Measurements from ENCODE around the gene EVA1B. TPM values are rescaled to one million over a fixed set of nuclear protein-coding genes. Genes with fewer than 3 reads are reported as not detected.

The EVA1B gene
- polyA plus RNA-seq, 2 of the 4 experiments (the other 2 are of a cell fraction): 2.9 to 8.5 TPM

DNA sequence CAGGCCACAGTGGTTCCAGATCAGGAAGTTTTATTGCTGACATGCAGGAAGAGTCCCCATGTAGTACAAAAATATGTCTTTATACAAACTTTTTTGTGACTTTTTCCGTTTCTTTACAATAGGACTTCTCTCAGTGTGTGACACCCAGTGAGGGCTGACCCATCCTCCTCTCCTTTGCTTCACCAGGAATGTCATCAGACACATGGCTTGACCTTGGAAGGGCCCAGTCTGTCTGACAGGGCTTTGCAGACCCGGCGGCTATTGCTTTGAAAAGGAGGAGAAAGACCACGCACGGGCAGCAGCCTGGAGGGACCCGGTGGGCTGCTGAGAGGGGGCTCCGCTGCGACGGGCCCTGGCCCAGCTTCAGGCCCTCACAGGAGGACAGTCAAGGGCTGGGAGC, 16.2 kb upstream of the EVA1B start:
- TF ChIP-seq KDM1A (IDR thresholded peaks at IDR 0.05; ENCODE audit: low read depth) (no peak), RAD21 (conservative IDR thresholded peaks at IDR 0.05 in 1 of 2, IDR thresholded peaks at IDR 0.05 in 1 of 2) (no peak), HES2 (IDR thresholded peaks at IDR 0.05) (no peak), POLR2A (IDR thresholded peaks at IDR 0.05; ENCODE audit: low read length) (no peak)
- Histone ChIP-seq H3K4me3 (no peak overlapping the region), H3K4me2 (no peak overlapping the region), H3K27ac (no peak overlapping the region), H3K9me3 (no peaks in the 10 kb centered on the region), H3K4me1 (peaks cover 10% of the 10 kb centered on the region)
- POLR2A ChIA-PET: no interaction called here
- FAIRE-seq: no peak
- CTCF ChIA-PET: interaction anchor here (1.2 to 17.8 kb wide), 6 partner anchors 8 to 28 kb away, joined by 3 to 201 read pairs (median 8); partner anchors contain the start of gene EVA1B
- no peak for DNase-seq (ENCODE audit: low read depth in 1 of 2, low spot score in 1 of 2)
- WGBS (ENCODE audit: missing lambda C conversion rate): 78% methylated on average over 3 of the region's 9 CpGs
- ATAC-seq: no peak

DNA sequence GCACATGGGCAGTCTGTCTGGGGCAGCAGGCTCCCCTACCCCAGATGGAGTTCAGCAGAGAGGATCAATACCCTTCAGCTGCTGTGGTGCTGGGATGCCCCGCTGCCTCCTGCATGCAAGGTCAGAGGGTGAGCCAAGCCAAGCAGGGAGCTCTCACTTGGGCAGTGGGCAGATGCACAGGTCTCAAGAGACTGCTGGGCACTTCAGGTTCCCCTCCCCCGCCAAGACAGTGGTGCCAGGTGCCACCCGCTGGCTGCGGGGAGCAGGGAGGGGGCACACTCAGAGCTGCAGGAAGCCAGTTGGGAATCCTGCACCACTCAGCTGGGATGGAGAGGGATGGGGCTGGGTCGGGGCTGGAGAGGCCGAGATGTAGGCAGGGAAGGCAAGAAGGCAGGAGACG, 15.8 kb upstream of the EVA1B start:
- no peaks in the 10 kb centered on the region for H3K9me3 ChIP-seq
- H3K4me3 ChIP-seq: no peak overlapping the region
- ChIA-PET POLR2A (no interaction called here), CTCF (interaction anchor here (1.2 to 3.5 kb wide), 4 partner anchors 8 to 16 kb away, joined by 3 to 9 read pairs (median 6); partner anchors contain the start of gene EVA1B)
- TF ChIP-seq RFX5 (IDR thresholded peaks at IDR 0.05) (no peak), JUNB (IDR thresholded peaks at IDR 0.05) (no peak), HES2 (IDR thresholded peaks at IDR 0.05) (no peak), FOXS1 (CRISPR knock-in tag; IDR thresholded peaks at IDR 0.05) (no peak), MAZ (IDR thresholded peaks at IDR 0.05; ENCODE audit: borderline replicate concordance, low read depth, low read length) (no peak), ZNF302 (CRISPR knock-in tag; IDR thresholded peaks at IDR 0.05) (no peak), EHMT2 (IDR thresholded peaks at IDR 0.05; ENCODE audit: low read depth) (no peak), CBX2 (IDR thresholded peaks at IDR 0.05; ENCODE audit: borderline replicate concordance, low read depth) (no peak), HDAC2 (IDR thresholded peaks at IDR 0.05) (no peak), MAX (IDR thresholded peaks at IDR 0.05) (no peak), EP300 (IDR thresholded peaks at IDR 0.05) (no peak)
- no peak for ATAC-seq
- no peak for DNase-seq (ENCODE audit: low read depth in 1 of 2, low spot score in 1 of 2)
- no peak overlapping the region for H3K27ac ChIP-seq
- H3K4me1 ChIP-seq: peaks cover 10% of the 10 kb centered on the region
- no peak for FAIRE-seq
- H3K4me2 ChIP-seq: no peak overlapping the region
- WGBS (ENCODE audit: missing lambda C conversion rate): 86% methylated on average over 4 of the region's 7 CpGs

- 94% methylated on average over 6 of the region's 6 CpGs for WGBS (ENCODE audit: missing lambda C conversion rate)
These were observed 14.4 kb upstream of the EVA1B start for GRCh38 chr1:36337830-36338229.

More at GRCh38 chr1:36337830-36338229, 14.4 kb upstream of the EVA1B start:
- Histone ChIP-seq H3K4me1 (peaks cover under 1% of the 10 kb centered on the region; the same call in 2 of the 3 replicates), H3K4me2 (no peak overlapping the region), H3K27ac (no peak overlapping the region), H3K9me3 (no peaks in the 10 kb centered on the region), H3K4me3 (no peak overlapping the region)
- ChIA-PET POLR2A (no interaction called here), CTCF (interaction anchor here (3.5 kb wide), 1 partner anchor 10 kb away, joined by 9 read pairs; no protein-coding TSS in a partner anchor)
- FAIRE-seq (no peak), ATAC-seq (no peak), DNase-seq (ENCODE audit: low read depth in 1 of 2, low spot score in 1 of 2) (no peak)
- TF ChIP-seq HEYL (CRISPR knock-in tag; IDR thresholded peaks at IDR 0.05): no peak
- no peak for TF ChIP-seq JUNB (IDR thresholded peaks at IDR 0.05)
- TF ChIP-seq, protein P1, sequence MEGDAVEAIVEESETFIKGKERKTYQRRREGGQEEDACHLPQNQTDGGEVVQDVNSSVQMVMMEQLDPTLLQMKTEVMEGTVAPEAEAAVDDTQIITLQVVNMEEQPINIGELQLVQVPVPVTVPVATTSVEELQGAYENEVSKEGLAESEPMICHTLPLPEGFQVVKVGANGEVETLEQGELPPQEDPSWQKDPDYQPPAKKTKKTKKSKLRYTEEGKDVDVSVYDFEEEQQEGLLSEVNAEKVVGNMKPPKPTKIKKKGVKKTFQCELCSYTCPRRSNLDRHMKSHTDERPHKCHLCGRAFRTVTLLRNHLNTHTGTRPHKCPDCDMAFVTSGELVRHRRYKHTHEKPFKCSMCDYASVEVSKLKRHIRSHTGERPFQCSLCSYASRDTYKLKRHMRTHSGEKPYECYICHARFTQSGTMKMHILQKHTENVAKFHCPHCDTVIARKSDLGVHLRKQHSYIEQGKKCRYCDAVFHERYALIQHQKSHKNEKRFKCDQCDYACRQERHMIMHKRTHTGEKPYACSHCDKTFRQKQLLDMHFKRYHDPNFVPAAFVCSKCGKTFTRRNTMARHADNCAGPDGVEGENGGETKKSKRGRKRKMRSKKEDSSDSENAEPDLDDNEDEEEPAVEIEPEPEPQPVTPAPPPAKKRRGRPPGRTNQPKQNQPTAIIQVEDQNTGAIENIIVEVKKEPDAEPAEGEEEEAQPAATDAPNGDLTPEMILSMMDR (IDR thresholded peaks at IDR 0.05): no peak
- TF ChIP-seq FOXS1 (CRISPR knock-in tag; IDR thresholded peaks at IDR 0.05): no peak
- TF ChIP-seq JUN (IDR thresholded peaks at IDR 0.05): no peak
- TF ChIP-seq, protein P2, sequence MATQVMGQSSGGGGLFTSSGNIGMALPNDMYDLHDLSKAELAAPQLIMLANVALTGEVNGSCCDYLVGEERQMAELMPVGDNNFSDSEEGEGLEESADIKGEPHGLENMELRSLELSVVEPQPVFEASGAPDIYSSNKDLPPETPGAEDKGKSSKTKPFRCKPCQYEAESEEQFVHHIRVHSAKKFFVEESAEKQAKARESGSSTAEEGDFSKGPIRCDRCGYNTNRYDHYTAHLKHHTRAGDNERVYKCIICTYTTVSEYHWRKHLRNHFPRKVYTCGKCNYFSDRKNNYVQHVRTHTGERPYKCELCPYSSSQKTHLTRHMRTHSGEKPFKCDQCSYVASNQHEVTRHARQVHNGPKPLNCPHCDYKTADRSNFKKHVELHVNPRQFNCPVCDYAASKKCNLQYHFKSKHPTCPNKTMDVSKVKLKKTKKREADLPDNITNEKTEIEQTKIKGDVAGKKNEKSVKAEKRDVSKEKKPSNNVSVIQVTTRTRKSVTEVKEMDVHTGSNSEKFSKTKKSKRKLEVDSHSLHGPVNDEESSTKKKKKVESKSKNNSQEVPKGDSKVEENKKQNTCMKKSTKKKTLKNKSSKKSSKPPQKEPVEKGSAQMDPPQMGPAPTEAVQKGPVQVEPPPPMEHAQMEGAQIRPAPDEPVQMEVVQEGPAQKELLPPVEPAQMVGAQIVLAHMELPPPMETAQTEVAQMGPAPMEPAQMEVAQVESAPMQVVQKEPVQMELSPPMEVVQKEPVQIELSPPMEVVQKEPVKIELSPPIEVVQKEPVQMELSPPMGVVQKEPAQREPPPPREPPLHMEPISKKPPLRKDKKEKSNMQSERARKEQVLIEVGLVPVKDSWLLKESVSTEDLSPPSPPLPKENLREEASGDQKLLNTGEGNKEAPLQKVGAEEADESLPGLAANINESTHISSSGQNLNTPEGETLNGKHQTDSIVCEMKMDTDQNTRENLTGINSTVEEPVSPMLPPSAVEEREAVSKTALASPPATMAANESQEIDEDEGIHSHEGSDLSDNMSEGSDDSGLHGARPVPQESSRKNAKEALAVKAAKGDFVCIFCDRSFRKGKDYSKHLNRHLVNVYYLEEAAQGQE (IDR thresholded peaks at IDR 0.05): no peak
- TF ChIP-seq, protein P3, sequence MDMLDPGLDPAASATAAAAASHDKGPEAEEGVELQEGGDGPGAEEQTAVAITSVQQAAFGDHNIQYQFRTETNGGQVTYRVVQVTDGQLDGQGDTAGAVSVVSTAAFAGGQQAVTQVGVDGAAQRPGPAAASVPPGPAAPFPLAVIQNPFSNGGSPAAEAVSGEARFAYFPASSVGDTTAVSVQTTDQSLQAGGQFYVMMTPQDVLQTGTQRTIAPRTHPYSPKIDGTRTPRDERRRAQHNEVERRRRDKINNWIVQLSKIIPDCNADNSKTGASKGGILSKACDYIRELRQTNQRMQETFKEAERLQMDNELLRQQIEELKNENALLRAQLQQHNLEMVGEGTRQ (IDR thresholded peaks at IDR 0.05): no peak
- TF ChIP-seq NR3C1 (IDR thresholded peaks at IDR 0.05): no peak
- no peak for TF ChIP-seq FOSL2 (IDR thresholded peaks at IDR 0.05)
- TF ChIP-seq FOSL2 (CRISPR knock-in tag; IDR thresholded peaks at IDR 0.05): no peak
- TF ChIP-seq, protein P4, sequence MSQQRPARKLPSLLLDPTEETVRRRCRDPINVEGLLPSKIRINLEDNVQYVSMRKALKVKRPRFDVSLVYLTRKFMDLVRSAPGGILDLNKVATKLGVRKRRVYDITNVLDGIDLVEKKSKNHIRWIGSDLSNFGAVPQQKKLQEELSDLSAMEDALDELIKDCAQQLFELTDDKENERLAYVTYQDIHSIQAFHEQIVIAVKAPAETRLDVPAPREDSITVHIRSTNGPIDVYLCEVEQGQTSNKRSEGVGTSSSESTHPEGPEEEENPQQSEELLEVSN (IDR thresholded peaks at IDR 0.05; ENCODE audit: borderline replicate concordance, low read depth): no peak
- TF ChIP-seq MAZ (IDR thresholded peaks at IDR 0.05; ENCODE audit: borderline replicate concordance, low read depth, low read length): no peak
- no peak for TF ChIP-seq BHLHE40 (IDR thresholded peaks at IDR 0.05; ENCODE audit: low read depth, low read length)
- no peak for TF ChIP-seq MAX (IDR thresholded peaks at IDR 0.05)
- no peak for TF ChIP-seq SMC3 (IDR thresholded peaks at IDR 0.05)
- no peak for TF ChIP-seq RAD21 (conservative IDR thresholded peaks at IDR 0.05 in 1 of 2, IDR thresholded peaks at IDR 0.05 in 1 of 2)
- no peak for TF ChIP-seq RNF2 (IDR thresholded peaks at IDR 0.05; ENCODE audit: borderline replicate concordance, low read depth)
